Panc1 (cell line): ENCODE data around the gene DOK5. TPM values are rescaled to one million over a fixed set of nuclear protein-coding genes. Genes with fewer than 3 reads are reported as not detected.

Experiments used
- ATAC-seq: fragments of 200-7000 bp; cut with Tn5 transposase; 2 replicates; pipeline ENCODE4 v1.9.1; 2020; ENCODE audit warnings: mild to moderate bottlenecking, moderate library complexity
- BruUV-seq: library from RNA; stranded (reverse); fragments of 400-500 nt; replicated peaks from 2 replicates; lab custom pipeline; 2021; lab: Mats Ljungman, UMichigan
- CTCF ChIA-PET: fragments of 300-600 bp; sonication (Branson Sonifier 250); formaldehyde crosslinking; loops from one replicate; lab custom pipeline; 2022; ENCODE audit warnings: antibody characterized with exemption; lab: Charles Lee
- POLR2A ChIA-PET: fragments of 300-600 bp; sonication (Branson Sonifier 250); formaldehyde crosslinking; loops from one replicate; lab custom pipeline; 2022; ENCODE audit warnings: antibody characterized with exemption; lab: Charles Lee
- DNase-seq: peaks from one replicate; pipeline ENCODE4 v3.0.0-alpha.2; 2010; ENCODE audit warnings: low read depth, low spot score
- H3K27ac ChIP-seq: 2 replicates; pipeline ENCODE4 v1.5.1; 2011; ENCODE audit warnings: mild to moderate bottlenecking, low read length, inconsistent platforms
- H3K27me3 ChIP-seq: fragments of 200-500 bp; sonication (Bioruptor generic); 2 replicates; pipeline ENCODE4 v1.6.0; 2014; ENCODE audit warnings: low read length, inconsistent platforms; ENCODE audit not compliant: control insufficient read depth, insufficient read depth
- H3K36me3 ChIP-seq: fragments of 200-500 bp; sonication (Bioruptor generic); 2 replicates; pipeline ENCODE4 v1.5.1; 2014; ENCODE audit warnings: inconsistent platforms, mild to moderate bottlenecking, low read length, moderate library complexity; ENCODE audit not compliant: control insufficient read depth, insufficient read depth
- H3K4me1 ChIP-seq: 2 replicates; pipeline ENCODE4 v1.5.1; 2011; ENCODE audit warnings: inconsistent platforms, mild to moderate bottlenecking, low read length, moderate library complexity; ENCODE audit not compliant: control insufficient read depth, insufficient read depth
- H3K4me3 ChIP-seq, 2 experiments: 2 replicates each; pipeline ENCODE4 v1.5.1; 2011 to 2012; ENCODE audit warnings: low read depth in 2 of 2, low read length in 2 of 2, mild to moderate bottlenecking in 2 of 2, inconsistent platforms in 1 of 2, moderate library complexity in 1 of 2
- H3K9me3 ChIP-seq: fragments of 200-500 bp; sonication (Bioruptor generic); 2 replicates; pipeline ENCODE4 v1.5.1; 2014; ENCODE audit warnings: low read depth, mild to moderate bottlenecking, inconsistent platforms, low read length, moderate library complexity; ENCODE audit not compliant: control insufficient read depth, insufficient read depth
- CTCF ChIP-seq: fragments of 450-650 bp; IDR thresholded peaks from 2 replicates; pipeline ENCODE4 v1.5.1; 2017; ENCODE audit warnings: mild to moderate bottlenecking
- POLR2AphosphoS5 ChIP-seq: IDR thresholded peaks from 2 replicates; pipeline ENCODE4 v1.6.1; 2012; ENCODE audit warnings: mild to moderate bottlenecking, low read depth, low read length, moderate library complexity
- REST ChIP-seq, 2 experiments: IDR thresholded peaks; 2 replicates each; pipeline ENCODE4 v1.6.1; 2011 to 2012; ENCODE audit warnings: low read depth in 2 of 2, control low read depth in 1 of 2, low read length in 1 of 2, mild to moderate bottlenecking in 1 of 2, moderate library complexity in 1 of 2; ENCODE audit not compliant: insufficient read depth in 1 of 2
- SIN3A ChIP-seq: IDR thresholded peaks from 2 replicates; pipeline ENCODE4 v1.6.1; 2012; ENCODE audit warnings: low read depth, mild to moderate bottlenecking, low read length, moderate library complexity, borderline replicate concordance; ENCODE audit not compliant: insufficient read depth
- TCF7L2 ChIP-seq: IDR thresholded peaks from 2 replicates; pipeline ENCODE4 v1.6.1; 2011; ENCODE audit warnings: mild to moderate bottlenecking, low read depth, low read length, inconsistent platforms
- in situ Hi-C: cut with HindIII; loops from 2 replicates; pipeline ENCODE4 v1.10.0; 2016; ENCODE audit warnings: low sequenced_read_pairs, low pct_unique_long_range_greater_than_20kb
- intact Hi-C: fragments of 100-400 bp; cut with micrococcal nuclease; formaldehyde crosslinking; loops from one replicate; pipeline ENCODE4 v1.10.0; 2022; ENCODE audit not compliant: unreplicated experiment
- total RNA-seq: library from RNA; stranded (reverse); gene quantifications from one replicate; pipeline ENCODE4 v1.2.1, GENCODE V29; 2021; ENCODE audit not compliant: unreplicated experiment

The DOK5 gene
- total RNA-seq, 1 experiment from 2014 or later: 0.18 TPM

- ChIA-PET POLR2A (no interaction called here), CTCF (no interaction called here)
- Histone ChIP-seq H3K4me1 (no peaks in the 10 kb centered on the region), H3K27me3 (no peaks in the 10 kb centered on the region), H3K27ac (no peak overlapping the region), H3K36me3 (no peaks in the 10 kb centered on the region), H3K9me3 (no peaks in the 10 kb centered on the region), H3K4me3 (no peak overlapping the region)
- no peak for DNase-seq
- no TSS peak for BruUV-seq
- intact Hi-C loops: no loop called here
- no peak for ATAC-seq
- in situ Hi-C loops: no loop called here
- no peak for TF ChIP-seq TCF7L2
- no peak for TF ChIP-seq CTCF
- no peak for TF ChIP-seq REST (IDR thresholded peaks at IDR 0.05; ENCODE audit: insufficient read depth in 1 of 2, low read depth in 2 of 2, low read length in 1 of 2)
- no peak for TF ChIP-seq POLR2AphosphoS5
- TF ChIP-seq SIN3A: no peak
These were observed 59.6 kb downstream of the DOK5 start for GRCh38 chr20:54535033-54535432.

- TF ChIP-seq CTCF (no peak), POLR2AphosphoS5 (no peak), REST (IDR thresholded peaks at IDR 0.05; ENCODE audit: insufficient read depth in 1 of 2, low read depth in 2 of 2, low read length in 1 of 2) (no peak), TCF7L2 (no peak), SIN3A (no peak)
- Histone ChIP-seq H3K27me3 (no peaks in the 10 kb centered on the region), H3K4me3 (no peak overlapping the region), H3K36me3 (no peaks in the 10 kb centered on the region), H3K27ac (no peak overlapping the region), H3K4me1 (no peaks in the 10 kb centered on the region), H3K9me3 (no peaks in the 10 kb centered on the region)
- in situ Hi-C loops (no loop called here), intact Hi-C loops (no loop called here)
- ATAC-seq (no peak), DNase-seq (no peak)
- POLR2A ChIA-PET: no interaction called here
- BruUV-seq: no TSS peak
- CTCF ChIA-PET: no interaction called here
These were observed 60.4 kb downstream of the DOK5 start for GRCh38 chr20:54535746-54536145.
